Left ventricle myocardium inferior (tissue), 1 donor: ENCODE measurements around the gene FAM110D. TPM values are rescaled to one million over a fixed set of nuclear protein-coding genes. Genes with fewer than 3 reads are reported as not detected.

Experiments used
- DNase-seq: peaks from one replicate; pipeline ENCODE4 v3.0.0-alpha.2; 2020
- H3K27ac ChIP-seq: fragments of 200-600 bp; replicated peaks from 2 replicates; pipeline ENCODE4 v1.8.0; 2021
- H3K27me3 ChIP-seq: fragments of 200-600 bp; 2 replicates; pipeline ENCODE4 v1.8.0; 2021; ENCODE audit warnings: low read depth
- H3K36me3 ChIP-seq: fragments of 200-600 bp; 2 replicates; pipeline ENCODE4 v1.8.0; 2021
- H3K4me1 ChIP-seq: fragments of 200-600 bp; 2 replicates; pipeline ENCODE4 v1.8.0; 2021
- H3K4me3 ChIP-seq: fragments of 200-600 bp; 2 replicates; pipeline ENCODE4 v1.8.0; 2021; ENCODE audit warnings: mild to moderate bottlenecking, moderate library complexity
- H3K9me3 ChIP-seq: fragments of 200-600 bp; replicated peaks from 2 replicates; pipeline ENCODE4 v1.8.0; 2021
- CTCF ChIP-seq: fragments of 200-600 bp; IDR thresholded peaks from 2 replicates; pipeline ENCODE4 v1.8.0; 2021; ENCODE audit warnings: antibody characterized with exemption, mild to moderate bottlenecking, borderline replicate concordance
- intact Hi-C: fragments of 100-400 bp; cut with micrococcal nuclease; formaldehyde crosslinking; loops from one replicate; pipeline ENCODE4 v1.11.0; 2022
- total RNA-seq: library from RNA; stranded (reverse); fragmentation: NEBNext Ultra II Directional; extraction: Animal tissue kit (Norgen Biotek cat#: 25700); gene quantifications from one replicate; pipeline ENCODE4 v1.2.1, GENCODE V29; 2021
- donor health status: DM: no; HTN: yes; CAD: no; lungs with severe emphysema.

The FAM110D gene
- total RNA-seq, 1 donor from 2014 or later: 3.1 TPM

- no peaks in the 10 kb centered on the region for H3K36me3 ChIP-seq
- intact Hi-C loops: no loop called here
- H3K9me3 ChIP-seq: no peaks in the 10 kb centered on the region
Observed at GRCh38 chr1:26197813-26198212, 38.9 kb downstream of the FAM110D start.

GRCh38 chr1:26200413-26200812 lies 41.5 kb downstream of the FAM110D start:
- Histone ChIP-seq H3K9me3 (no peaks in the 10 kb centered on the region), H3K27me3 (peaks cover 11% of the 10 kb centered on the region), H3K36me3 (no peaks in the 10 kb centered on the region), H3K27ac (no peak overlapping the region), H3K4me1 (peaks cover 13% of the 10 kb centered on the region), H3K4me3 (no peak overlapping the region)
- no peak for TF ChIP-seq CTCF
- intact Hi-C loops: no loop called here
- DNase-seq: no peak

More at GRCh38 chr1:26197813-26198212, 38.9 kb downstream of the FAM110D start:
- H3K4me3 ChIP-seq: no peak overlapping the region
- DNase-seq: no peak
- H3K27ac ChIP-seq: no peak overlapping the region
- peaks cover 13% of the 10 kb centered on the region for H3K4me1 ChIP-seq
- no peak for TF ChIP-seq CTCF
- H3K27me3 ChIP-seq: peaks cover 11% of the 10 kb centered on the region

GRCh38 chr1:26203642-26204318 lies 44.9 kb downstream of the FAM110D start:
- H3K27ac ChIP-seq: no peak overlapping the region
- no peak for DNase-seq
- H3K27me3 ChIP-seq: no peaks in the 10 kb centered on the region
- no peaks in the 10 kb centered on the region for H3K9me3 ChIP-seq
- H3K4me3 ChIP-seq: no peak overlapping the region
- intact Hi-C loops: no loop called here
- TF ChIP-seq CTCF: no peak
- H3K4me1 ChIP-seq: peaks cover 13% of the 10 kb centered on the region
- no peaks in the 10 kb centered on the region for H3K36me3 ChIP-seq

GRCh38 chr1:26210147-26210870 lies 51.4 kb downstream of the FAM110D start:
- Histone ChIP-seq H3K27me3 (no peaks in the 10 kb centered on the region), H3K36me3 (no peaks in the 10 kb centered on the region), H3K4me1 (peaks cover 6% of the 10 kb centered on the region), H3K4me3 (no peak overlapping the region), H3K27ac (no peak overlapping the region), H3K9me3 (no peaks in the 10 kb centered on the region)
- intact Hi-C loops: no loop called here
- DNase-seq: no peak
- no peak for TF ChIP-seq CTCF

GRCh38 chr1:26212726-26213125 lies 53.8 kb downstream of the FAM110D start:
- intact Hi-C loops: no loop called here
- Histone ChIP-seq H3K9me3 (no peaks in the 10 kb centered on the region), H3K4me3 (no peak overlapping the region), H3K4me1 (peaks cover 6% of the 10 kb centered on the region), H3K27me3 (no peaks in the 10 kb centered on the region), H3K36me3 (no peaks in the 10 kb centered on the region), H3K27ac (no peak overlapping the region)
- no peak for DNase-seq
- TF ChIP-seq CTCF: no peak
